Measurements from ENCODE around the gene PTK6. TPM values are rescaled to one million over a fixed set of nuclear protein-coding genes. Genes with fewer than 3 reads are reported as not detected.
A peak's percentile ranks its signal among the peaks of the same experiment; 100 is the strongest.
"Not testable (repeated sequence)": the region's sequence is repeated elsewhere in the genome, so short reads cannot be mapped to it uniquely, and the experiment has no call there.

Gene PTK6
- total RNA-seq, 1 donor from 2014 or later = 0.12 TPM

- TF ChIP-seq CTCF (conservative IDR thresholded peaks at IDR 0.05) = no peak
- H3K27ac Mint-ChIP-seq = peak within 1 kb of the TSS; percentile 91
- H3K4me1 Mint-ChIP-seq (ENCODE audit: unreplicated experiment) = peaks cover 14% of the 10 kb centered on the region
- H3K9me3 Mint-ChIP-seq = no peaks in the 10 kb centered on the region
- DNase-seq (ENCODE audit: extremely low spot score, unreplicated experiment) = peak; percentile 90
- peaks cover 10% of the 10 kb centered on the region for H3K36me3 Mint-ChIP-seq
- H3K4me3 Mint-ChIP-seq = peak within 1 kb of the TSS; percentile 90
- peaks cover 10% of the 10 kb centered on the region for H3K27me3 Mint-ChIP-seq
These were observed 16.7 kb downstream of the PTK6 start, which contains the start of gene PPDPF for GRCh38 chr20:63520504-63520933. Gene PPDPF, plus strand, starts transcription at chr20:63520765. Its CDS starts 544 bp downstream, at chr20:63521309.

GRCh38 chr20:63519668-63520503 lies 17.3 kb downstream of the PTK6 start:
- Mint-ChIP-seq H3K4me1 (ENCODE audit: unreplicated experiment) (peaks cover 10% of the 10 kb centered on the region), H3K9me3 (no peaks in the 10 kb centered on the region), H3K27me3 (peaks cover 16% of the 10 kb centered on the region), H3K36me3 (peaks cover 10% of the 10 kb centered on the region), H3K4me3 (peak overlapping the region; percentile 77), H3K27ac (no peak overlapping the region)
- DNase-seq (ENCODE audit: extremely low spot score, unreplicated experiment) = peak; percentile 68
- TF ChIP-seq CTCF (conservative IDR thresholded peaks at IDR 0.05) = peak; percentile 44

GRCh38 chr20:63518946-63519667 lies 18.1 kb downstream of the PTK6 start:
- H3K27ac Mint-ChIP-seq = peak overlapping the region; percentile 39
- TF ChIP-seq CTCF (conservative IDR thresholded peaks at IDR 0.05) = peak; percentile 1
- peaks cover 3% of the 10 kb centered on the region for H3K4me1 Mint-ChIP-seq (ENCODE audit: unreplicated experiment)
- H3K27me3 Mint-ChIP-seq = peaks cover 20% of the 10 kb centered on the region
- DNase-seq (ENCODE audit: extremely low spot score, unreplicated experiment) = peak; percentile 68
- peaks cover 10% of the 10 kb centered on the region for H3K36me3 Mint-ChIP-seq
- H3K4me3 Mint-ChIP-seq = peak overlapping the region; percentile 77
- H3K9me3 Mint-ChIP-seq = no peaks in the 10 kb centered on the region

GRCh38 chr20:63518351-63518861 lies 18.8 kb downstream of the PTK6 start:
- Mint-ChIP-seq H3K27me3 (peaks cover 24% of the 10 kb centered on the region), H3K36me3 (peaks cover 4% of the 10 kb centered on the region), H3K9me3 (peaks cover 1% of the 10 kb centered on the region), H3K4me3 (peak overlapping the region; percentile 77), H3K4me1 (ENCODE audit: unreplicated experiment) (no peaks in the 10 kb centered on the region), H3K27ac (peak overlapping the region; percentile 39)
- no peak for DNase-seq (ENCODE audit: extremely low spot score, unreplicated experiment)
- peak; percentile 38 for TF ChIP-seq CTCF (conservative IDR thresholded peaks at IDR 0.05)

GRCh38 chr20:63517376-63518309 lies 19.5 kb downstream of the PTK6 start:
- Mint-ChIP-seq H3K36me3 (peaks cover 2% of the 10 kb centered on the region), H3K4me1 (ENCODE audit: unreplicated experiment) (no peaks in the 10 kb centered on the region), H3K27ac (peak overlapping the region; percentile 39), H3K9me3 (peaks cover 5% of the 10 kb centered on the region), H3K27me3 (peaks cover 32% of the 10 kb centered on the region), H3K4me3 (peak overlapping the region; percentile 73)
- no peak for TF ChIP-seq CTCF (conservative IDR thresholded peaks at IDR 0.05)
- peak; percentile 70 for DNase-seq (ENCODE audit: extremely low spot score, unreplicated experiment)

GRCh38 chr20:63514520-63514919 lies 22.7 kb downstream of the PTK6 start:
- H3K27me3 Mint-ChIP-seq = peaks cover 53% of the 10 kb centered on the region
- H3K27ac Mint-ChIP-seq; H3K4me3 Mint-ChIP-seq; H3K9me3 Mint-ChIP-seq; H3K4me1 Mint-ChIP-seq (ENCODE audit: unreplicated experiment); H3K36me3 Mint-ChIP-seq; DNase-seq (ENCODE audit: extremely low spot score, unreplicated experiment): not testable (repeated sequence)
